GM18868 (cell line): Measurements from ENCODE around the gene SPTLC3.
A peak's percentile ranks its signal among the peaks of the same experiment; 100 is the strongest.

Source experiments
- ATAC-seq: cut with Tn5 transposase; IDR thresholded peaks from one replicate; pipeline ENCODE4 v1.9.1; 2021; ENCODE audit warnings: mild to moderate bottlenecking, moderate library complexity; ENCODE audit not compliant: unreplicated experiment

SPTLC3 gene

DNA sequence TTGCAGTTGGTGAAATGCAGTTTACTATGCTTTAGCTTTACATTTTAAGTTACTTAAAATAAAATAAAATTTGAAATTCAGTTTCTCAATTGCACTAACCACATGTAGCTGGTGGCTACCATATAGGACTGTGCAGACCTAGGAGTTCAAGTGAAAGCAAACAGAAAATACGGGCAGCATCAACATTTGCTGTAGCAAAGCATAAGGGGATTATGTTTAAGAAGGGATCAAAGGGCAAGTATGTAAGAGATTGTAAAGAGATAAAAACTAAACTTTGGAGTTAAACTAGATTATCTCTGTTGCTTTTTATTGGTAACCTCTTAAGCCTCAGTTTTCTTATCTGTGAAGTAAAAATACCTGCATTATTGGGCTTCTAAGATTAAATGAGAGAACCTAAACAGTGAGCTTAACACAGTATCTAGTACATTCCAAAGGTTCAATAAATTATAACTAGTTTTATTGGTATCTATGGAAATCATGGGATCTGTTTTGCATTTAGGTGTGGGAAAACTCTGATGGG lies 81.2 kb downstream of the SPTLC3 start:
- no peak for ATAC-seq

DNA sequence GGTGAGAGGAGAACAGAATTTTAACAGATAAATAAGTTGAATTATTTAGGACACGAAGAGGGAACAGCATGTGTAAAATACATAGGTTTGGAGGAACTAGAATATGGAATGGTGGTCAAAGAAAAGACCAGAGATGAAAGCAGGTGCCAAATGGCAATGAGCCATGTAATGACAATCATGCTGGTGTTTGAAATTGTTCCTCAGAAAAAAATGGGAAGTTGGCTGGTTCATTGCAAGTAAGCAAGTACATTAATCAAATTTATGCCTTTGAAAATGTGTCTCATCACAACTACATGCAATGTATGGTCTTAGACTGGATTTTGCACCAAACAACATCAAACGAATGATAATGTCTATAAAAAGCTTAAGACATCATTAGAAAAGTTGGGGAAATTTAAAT lies 83.3 kb downstream of the SPTLC3 start:
- no peak for ATAC-seq

DNA sequence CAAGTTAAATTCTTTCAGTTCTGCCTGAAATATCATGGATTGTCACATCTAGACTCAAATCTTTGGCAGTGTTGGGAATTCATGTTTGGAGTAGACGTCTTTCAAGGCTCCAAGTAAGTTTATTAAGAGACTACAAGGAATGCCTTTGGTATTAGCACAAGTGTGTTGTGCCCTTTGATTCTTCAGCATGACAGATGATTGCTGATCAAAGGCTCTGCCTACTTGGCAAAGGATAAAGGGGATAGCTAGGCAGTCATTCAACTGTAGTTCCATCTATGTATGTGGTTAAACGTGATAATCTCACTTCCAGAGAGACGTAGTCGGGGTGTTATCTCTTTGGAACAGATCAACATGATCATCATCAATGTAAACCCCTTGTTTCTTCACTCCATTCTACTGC lies 86.2 kb downstream of the SPTLC3 start:
- no peak for ATAC-seq

DNA sequence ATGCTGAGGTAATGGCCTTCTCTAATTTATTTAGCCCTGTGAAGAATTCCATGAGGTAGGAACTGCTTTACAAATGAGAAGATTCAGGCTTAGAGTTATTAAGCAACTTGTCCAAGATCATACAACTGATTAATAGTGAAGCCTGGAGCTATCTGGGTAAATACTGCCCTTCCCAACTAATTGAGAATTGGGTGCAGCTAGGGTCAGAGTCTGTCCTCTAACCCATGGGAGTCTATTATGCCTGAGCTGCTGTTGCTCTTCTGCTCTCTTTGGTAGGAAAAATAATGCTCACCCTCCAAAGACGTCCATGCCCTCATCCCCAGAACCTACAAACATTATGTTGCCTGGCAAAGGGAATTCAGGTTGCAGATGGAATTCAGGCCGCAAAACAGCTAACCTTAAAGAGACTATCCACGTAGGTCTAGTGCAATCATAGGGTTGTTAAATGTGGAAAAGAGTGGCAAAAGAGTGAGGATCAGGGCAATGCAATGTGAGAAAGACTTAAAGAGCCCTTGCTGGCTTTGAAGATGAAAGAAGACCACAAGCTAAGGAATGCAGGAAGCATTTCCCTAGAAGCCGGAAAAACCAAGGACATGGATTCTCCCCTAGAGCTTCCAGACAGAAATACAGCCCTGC lies 90.1 kb downstream of the SPTLC3 start:
- ATAC-seq: no peak

DNA sequence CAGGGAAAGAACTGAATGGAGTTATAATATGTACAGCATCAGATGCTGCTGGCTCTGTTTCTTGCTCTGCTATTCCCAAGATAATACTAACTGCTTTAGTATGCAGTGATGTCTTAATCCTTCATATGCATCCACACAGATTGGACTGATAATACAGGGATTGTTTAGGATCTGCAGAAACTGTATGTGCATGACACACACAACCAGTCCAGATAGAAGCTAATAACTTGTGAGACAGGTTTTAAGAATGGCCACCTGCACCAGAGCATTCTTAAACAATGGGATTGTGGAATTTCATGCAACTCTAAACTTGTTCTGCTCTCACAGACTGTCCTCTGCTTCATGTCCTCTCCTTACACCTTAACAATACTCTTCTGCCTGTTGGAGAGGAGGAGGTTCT lies 90.9 kb downstream of the SPTLC3 start:
- ATAC-seq: no peak

DNA sequence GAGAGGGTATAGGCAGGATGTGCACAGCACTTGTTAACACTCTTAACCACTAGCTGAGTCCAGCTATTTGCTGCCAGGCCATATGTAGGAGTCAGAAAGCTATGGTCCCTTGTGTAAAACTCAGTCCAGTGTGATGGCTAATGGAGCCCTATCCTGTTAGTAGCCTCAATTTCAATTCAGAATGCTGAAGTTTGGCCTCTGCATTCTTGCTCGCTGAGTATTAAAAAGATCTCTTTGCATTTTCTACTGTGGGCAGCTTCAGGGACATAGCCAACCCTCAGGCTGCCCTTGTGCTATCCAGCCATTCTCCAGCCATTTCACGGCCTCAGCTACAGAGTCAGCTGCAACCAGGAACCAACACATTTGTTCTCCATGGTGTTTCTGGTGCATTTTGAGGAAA lies 92.5 kb downstream of the SPTLC3 start:
- ATAC-seq: no peak

DNA sequence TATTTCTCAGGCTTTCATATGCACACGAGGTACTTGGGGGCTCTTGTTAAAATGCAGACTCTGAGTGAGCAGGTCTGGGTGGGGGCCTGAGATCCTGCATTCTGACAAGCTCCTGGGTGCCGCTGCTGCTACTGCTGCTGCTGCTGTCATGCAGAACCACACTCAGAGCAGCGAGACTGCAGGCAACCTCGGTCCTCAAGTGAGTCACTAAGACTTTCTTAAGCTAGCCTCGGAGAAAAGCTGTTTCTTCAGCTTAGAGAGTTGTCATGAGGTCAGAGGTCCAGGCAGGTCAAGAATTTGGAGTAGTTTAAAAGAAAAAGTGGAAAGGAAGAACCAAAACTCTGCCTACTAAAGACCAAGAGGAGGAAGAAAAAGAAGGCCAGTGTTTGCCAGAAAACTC lies 92.9 kb downstream of the SPTLC3 start:
- no peak for ATAC-seq

DNA sequence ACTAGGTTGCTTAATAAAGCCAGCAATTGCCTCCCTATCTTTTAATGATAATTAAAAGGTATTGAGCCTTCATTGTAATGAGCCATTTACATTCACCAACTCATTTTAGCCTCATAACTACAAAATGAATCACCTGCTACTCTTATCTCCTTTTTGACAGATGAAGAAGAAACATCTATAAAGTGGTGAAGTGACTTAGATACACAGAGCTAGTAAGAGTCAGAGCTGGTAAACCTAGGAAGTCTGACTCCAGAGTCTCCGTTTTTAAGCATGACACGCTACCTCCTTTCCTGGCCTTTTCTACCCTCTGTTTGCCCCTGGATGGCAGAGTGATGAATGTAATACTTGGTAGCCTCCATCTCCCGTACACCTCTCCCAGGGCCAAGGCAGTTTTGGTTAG lies 93.5 kb downstream of the SPTLC3 start:
- ATAC-seq: no peak

DNA sequence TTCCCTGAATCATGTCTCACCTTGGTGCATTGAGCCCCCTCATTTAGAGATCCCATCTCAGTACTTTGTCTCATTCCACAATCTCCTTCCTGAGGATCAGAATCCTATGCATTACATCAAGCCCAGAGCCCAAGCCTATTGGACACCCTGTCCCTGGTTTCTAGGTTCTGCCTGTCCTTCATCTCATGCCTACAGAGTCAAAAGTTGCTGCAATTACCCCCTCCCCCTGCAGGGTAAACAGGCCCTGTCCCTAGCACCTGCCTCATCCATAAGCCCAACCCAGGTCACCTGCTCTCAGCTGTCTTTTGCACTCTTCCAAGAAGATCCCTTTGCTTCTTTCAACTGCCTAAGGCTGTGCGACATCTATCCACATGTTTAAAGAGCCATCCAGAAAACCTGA lies 93.9 kb downstream of the SPTLC3 start:
- ATAC-seq: no peak

DNA sequence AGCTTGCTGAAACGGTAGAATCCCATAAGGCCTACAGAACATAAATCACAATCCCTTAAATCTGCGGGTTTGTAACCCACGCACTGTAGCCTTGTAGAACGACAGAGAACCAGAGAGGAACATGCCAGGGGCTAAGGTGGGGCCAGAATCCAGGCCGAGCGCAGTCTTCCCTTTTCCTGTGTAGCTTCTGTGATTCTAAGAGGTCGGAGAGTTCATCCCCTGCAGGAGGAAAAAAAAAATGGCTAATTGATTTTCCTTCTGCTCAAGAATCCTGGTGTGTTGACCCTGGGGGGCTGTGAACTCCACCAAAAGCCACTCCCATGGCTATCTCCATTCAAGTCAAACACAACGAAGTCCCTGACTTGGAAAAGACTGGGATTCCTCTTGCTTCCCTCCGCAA lies 96.3 kb downstream of the SPTLC3 start:
- no peak for ATAC-seq

DNA sequence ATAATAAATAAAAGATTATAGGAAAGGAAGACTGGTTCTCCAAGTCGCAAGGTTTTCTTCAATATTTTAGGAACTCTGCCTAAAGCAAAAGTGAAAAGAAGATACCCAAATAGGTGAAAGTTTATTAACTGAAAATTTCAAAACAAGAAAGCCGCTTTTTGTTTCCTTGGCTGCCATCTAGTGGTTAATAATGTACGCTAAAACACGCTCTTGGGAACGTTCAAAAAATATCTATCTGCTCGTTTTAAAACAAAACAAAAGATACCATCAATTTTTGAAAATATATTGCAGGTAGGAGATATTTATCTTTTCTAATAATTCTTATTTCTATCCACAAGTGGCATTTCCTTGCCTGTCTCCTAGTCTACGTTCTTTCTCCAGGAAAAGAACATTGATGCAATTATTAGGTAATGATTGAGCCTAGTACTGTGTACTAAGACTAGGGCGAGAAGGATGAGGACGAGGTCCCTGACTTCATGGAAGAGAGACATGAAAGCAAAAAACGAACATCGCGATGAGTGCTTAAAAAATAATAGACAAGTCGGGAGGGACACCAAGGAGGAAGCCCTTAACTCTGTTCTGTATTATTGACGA lies 97.2 kb downstream of the SPTLC3 start:
- no peak for ATAC-seq

DNA sequence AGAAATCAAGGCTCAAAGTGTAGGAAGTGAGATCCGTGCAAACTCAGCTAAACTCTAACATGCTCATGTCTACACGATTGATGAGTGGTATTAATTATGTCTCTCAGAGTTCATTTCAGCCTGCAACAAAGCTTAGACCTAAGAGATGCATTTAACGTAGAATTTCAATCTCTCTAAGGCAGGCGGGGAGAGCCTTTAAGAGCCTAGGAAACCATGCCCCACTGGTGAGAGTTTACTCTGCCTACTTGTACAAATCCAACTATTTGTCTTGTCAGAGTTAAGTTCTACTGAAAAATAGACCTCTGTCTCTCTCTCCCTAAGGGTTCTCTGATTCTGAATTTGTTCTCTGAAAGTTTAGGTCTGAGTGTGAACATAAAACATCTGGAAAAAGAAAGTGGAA lies 100.9 kb downstream of the SPTLC3 start:
- no peak for ATAC-seq

DNA sequence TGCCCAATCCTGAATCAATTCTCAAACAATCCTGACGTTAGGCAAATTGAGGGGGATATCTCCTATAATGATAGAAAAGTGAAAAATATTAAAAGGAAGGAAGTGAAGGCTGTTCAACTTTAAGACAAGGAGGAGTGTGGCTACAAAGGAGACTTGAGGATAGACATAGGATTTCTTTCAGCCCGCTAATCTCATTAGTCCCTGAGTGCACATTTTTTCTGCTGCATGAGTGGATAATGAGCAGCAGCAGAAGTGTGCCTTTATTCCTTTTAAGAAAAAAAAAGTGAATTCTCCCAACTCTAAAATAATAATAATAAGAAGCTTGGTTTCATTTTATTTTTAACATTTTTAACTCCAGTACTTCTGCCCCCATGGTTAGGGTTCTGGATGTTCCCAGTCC lies 102.0 kb downstream of the SPTLC3 start:
- ATAC-seq: no peak

DNA sequence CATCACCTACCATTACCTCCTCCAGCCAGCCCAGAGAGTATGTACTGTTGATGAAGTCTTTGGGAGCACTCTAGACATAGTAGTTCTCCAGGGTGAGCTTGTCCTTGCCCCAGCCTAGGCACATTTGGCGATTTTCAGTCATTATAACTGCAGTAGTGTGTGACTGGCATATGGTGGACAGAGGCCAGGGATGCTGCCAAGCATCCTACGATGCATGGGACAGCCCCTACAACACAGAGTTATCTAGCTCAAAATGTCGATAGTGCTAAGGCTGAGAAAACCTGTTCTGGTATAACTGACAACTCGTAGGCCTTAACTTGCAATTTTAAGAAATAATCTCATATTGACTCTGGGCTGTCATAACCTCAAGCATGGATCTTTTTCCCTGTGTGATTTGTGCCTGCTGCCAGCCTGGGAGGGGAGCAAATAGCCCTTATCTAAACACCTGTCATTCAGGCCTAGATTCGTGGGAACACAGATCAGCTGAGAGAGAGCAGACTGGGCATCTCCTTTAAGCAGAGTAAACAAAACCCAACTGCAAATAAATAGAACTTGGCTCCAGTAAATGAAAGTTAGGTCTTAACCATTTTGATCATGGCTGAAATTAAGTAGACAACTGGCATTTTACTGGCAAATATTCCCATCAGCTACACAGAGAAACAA lies 102.6 kb downstream of the SPTLC3 start:
- ATAC-seq: no peak

DNA sequence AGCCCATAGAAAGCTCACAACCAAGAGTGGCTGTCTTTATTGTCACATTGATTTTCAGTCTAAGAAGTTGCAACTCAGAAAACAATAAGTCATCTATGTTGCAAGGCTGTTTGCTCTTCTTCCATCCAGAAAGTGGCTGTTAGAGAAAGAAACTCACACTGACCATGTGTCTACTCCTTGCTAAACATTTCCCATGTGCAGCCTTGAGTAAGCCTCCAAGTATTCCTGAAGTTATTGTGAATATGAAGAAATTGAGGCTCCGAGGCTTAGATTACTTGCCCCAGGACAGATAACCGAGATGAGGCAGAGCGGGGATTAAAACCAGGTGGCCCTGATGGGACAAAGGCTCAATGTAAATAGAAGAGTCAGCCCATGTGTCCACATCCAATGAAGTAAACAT lies 105.0 kb downstream of the SPTLC3 start:
- ATAC-seq: no peak

DNA sequence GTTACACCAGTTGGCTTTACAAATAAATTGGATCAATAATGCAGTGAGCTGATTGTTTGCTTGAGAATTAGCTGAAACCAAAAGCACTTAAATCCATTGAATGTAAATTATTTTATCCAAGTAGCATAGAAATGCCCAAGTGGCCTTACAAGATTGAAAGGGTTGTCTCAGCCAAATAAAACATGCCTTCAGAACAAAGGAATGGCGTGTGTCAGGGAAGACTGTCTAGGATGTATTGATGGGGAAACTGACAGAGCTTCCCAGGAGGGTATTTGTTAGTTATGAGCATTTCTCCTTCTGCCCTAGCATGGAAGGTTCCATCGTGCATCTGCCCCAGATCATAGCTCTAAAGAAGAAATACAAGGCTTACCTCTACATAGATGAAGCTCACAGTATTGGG lies 108.4 kb downstream of the SPTLC3 start:
- ATAC-seq: no peak

DNA sequence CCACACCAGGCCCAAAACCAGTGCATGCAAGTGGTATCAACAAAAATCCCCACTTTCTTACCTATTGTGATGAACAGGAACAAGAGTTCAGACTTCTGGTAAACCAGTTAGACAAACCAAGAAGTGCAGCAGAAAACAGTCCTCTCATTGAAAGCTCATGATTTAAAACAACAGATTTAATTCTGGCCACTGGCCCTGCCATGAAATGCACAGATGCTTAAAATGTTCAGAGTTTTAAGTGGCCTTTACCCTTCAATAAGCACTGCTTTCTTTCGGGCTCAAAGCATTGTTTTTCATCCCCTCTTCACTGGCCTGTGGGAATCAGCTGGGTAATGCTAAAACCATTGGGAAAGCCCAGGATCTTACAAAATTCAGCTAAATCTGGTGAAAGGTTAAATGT lies 109.9 kb downstream of the SPTLC3 start:
- ATAC-seq: no peak

DNA sequence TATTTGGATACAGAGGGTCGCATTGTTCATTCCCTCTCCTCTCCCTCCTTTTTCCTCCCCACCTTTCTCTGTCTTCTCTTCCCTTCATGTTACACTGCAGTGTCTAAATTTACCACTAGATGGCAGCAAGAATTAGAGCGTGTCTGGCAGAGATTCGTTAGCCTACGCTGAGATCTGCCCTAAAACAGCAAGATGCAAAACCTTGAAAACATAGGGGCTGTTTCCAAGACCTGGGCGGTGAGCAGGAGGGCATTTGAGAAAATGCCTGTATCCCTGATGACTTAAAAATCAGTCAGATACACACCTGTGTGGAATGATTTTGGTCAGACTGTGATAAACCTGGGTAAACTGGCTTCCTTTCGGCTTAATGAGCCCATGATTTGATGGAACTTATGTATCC lies 110.8 kb downstream of the SPTLC3 start:
- ATAC-seq: peak; percentile 49

DNA sequence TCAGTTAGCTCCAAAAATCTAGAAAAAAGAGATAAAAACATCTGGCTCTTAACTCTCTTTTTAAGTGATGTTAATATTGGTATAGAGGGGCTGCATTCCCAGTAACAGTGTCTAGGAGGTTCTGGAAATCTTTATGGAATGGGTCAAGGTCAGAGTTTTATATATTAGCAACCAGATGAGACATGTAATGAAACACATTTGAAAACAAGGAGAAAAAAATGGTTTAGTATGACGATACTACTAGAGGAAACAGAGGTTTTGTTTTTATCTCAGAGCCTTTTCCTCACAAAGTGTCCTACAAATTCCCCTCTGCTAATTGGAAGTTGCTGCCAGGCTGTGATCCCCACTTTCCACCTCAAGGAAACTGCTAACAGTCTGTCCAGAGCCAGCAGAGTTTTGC lies 111.7 kb downstream of the SPTLC3 start:
- no peak for ATAC-seq

DNA sequence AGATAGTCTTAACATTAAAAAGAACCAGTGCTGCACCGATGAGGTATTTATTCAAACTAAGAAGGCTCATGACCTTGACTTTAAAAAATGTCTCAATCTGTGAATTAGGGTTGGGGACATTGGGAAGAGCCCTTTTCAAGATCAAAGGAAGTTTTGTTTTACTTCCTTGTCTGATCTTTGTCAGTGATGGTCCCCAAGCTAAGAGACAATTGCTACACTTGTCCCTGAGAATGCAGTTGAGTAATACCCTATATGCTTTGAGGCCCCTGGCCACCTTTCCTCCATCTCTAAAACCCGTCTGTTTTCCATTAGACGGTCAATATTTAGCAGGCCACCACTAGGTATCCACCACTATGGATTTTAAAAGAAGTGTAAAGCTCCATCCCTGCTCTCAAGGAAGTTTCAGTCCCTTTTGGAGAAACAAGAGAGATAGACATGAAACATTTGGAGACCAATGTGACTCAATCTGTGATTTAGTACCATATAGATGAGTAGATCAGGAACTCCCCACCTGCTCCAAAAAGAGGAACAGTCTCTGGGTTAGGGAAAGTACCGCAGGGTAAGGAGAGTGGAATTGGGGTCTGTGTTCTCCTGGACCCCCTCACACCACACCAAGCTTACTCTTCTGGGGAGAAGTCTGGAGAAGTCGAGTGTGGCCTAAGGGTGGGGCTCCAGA lies 113.2 kb downstream of the SPTLC3 start:
- peak; percentile 92 for ATAC-seq

DNA sequence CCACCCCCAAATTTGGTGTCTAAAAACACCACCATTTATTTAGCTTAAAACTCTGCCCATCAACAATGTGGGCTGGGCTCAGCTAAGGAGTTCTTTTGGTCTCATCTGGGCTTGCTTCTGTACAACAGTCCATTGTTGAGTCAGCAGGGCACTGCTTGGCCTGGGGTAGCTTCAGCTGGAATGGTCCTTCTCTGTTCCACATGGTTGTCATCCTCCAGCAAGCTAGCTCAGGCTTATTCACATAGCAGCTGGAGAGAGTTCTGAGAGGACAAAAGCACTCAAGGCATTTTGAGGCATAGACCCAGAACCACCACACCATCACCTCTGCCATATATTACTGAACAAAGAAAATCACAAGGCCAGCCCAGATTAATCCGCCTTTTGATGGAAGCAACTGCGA lies 116.7 kb downstream of the SPTLC3 start:
- no peak for ATAC-seq

DNA sequence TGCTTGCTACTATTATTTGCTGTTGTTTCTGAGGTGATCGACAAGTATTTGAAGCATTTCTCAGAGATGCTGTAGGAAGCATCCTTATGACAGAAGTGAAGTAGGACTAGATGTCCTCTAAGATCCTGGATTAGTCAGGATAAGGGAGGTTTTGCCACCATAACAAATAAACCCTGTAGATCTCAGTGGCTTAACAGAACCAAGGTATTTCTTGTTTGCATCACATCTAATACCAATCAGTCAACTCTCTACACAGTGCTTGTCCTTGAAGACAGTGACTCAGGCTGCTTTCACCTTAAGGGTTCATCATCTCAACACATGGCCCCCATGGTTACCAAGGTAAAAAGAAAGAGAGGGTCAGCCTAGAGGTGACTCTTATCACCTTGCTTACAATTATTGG lies 119.4 kb downstream of the SPTLC3 start:
- no peak for ATAC-seq
